Measurements from ENCODE around the gene PDZD7.

Gene PDZD7

GRCh38 chr10:101000127-101000914 lies 30.6 kb downstream of the PDZD7 start:
- DNase-seq: peak; percentile 45

GRCh38 chr10:100999742-101000126 lies 31.2 kb downstream of the PDZD7 start, which contains the start of gene LZTS2:
Gene LZTS2, plus strand, starts transcription at chr10:100999808. Its CDS starts 2,731 bp downstream, at chr10:101002539.
- no peak for DNase-seq

GRCh38 chr10:100998991-100999741 lies 31.8 kb downstream of the PDZD7 start:
- peak; percentile 68 for DNase-seq

GRCh38 chr10:100998183-100998990 lies 32.5 kb downstream of the PDZD7 start:
- peak; percentile 86 for DNase-seq

GRCh38 chr10:100997360-100998182 lies 33.4 kb downstream of the PDZD7 start:
- DNase-seq: peak; percentile 77

- DNase-seq: peak; percentile 24
Measured at GRCh38 chr10:100996678-100997359, 34.1 kb downstream of the PDZD7 start.

- no peak for DNase-seq
Measured at GRCh38 chr10:100995181-100995580, 35.7 kb downstream of the PDZD7 start.

GRCh38 chr10:100993986-100994708 lies 36.8 kb downstream of the PDZD7 start:
- peak; percentile 30 for DNase-seq

- DNase-seq: no peak
Measured at GRCh38 chr10:100989088-100989487, 41.8 kb downstream of the PDZD7 start.

GRCh38 chr10:100988166-100988565 lies 42.8 kb downstream of the PDZD7 start:
- no peak for DNase-seq

GRCh38 chr10:100987685-100988049 lies 43.3 kb downstream of the PDZD7 start:
- no peak for DNase-seq

- DNase-seq: peak; percentile 88
Measured at GRCh38 chr10:100986952-100987684, 43.8 kb downstream of the PDZD7 start, which contains the start of the genes MRPL43 and TWNK. Gene MRPL43, minus strand, starts transcription at chr10:100987497. Its CDS starts 54 bp downstream, at chr10:100987443. Gene TWNK, plus strand, starts transcription at chr10:100987543. Its CDS starts 668 bp downstream, at chr10:100988211.

- DNase-seq: no peak
Measured at GRCh38 chr10:100986623-100986951, 44.3 kb downstream of the PDZD7 start.

- DNase-seq: no peak
Measured at GRCh38 chr10:100985336-100985735, 45.6 kb downstream of the PDZD7 start.

GRCh38 chr10:100984672-100985177 lies 46.2 kb downstream of the PDZD7 start:
- no peak for DNase-seq

GRCh38 chr10:100983868-100984671 lies 46.9 kb downstream of the PDZD7 start:
- no peak for DNase-seq

GRCh38 chr10:100982916-100983830 lies 47.8 kb downstream of the PDZD7 start:
- DNase-seq: no peak
